HEK293 (cell line): Measurements from ENCODE around the gene CEP112.

Experiments used
- GLI4 ChIP-seq: fragments of 450-650 bp; formaldehyde crosslinking; IDR thresholded peaks from 2 replicates; pipeline ENCODE4 v1.5.1; 2016; ENCODE audit warnings: missing biosample characterization, missing genetic modification characterization
- IKZF3 ChIP-seq: fragments of 450-650 bp; IDR thresholded peaks from 2 replicates; pipeline ENCODE4 v1.5.0; 2018; ENCODE audit warnings: missing biosample characterization, mild to moderate bottlenecking, missing genetic modification characterization, moderate library complexity
- KLF1 ChIP-seq: fragments of 450-650 bp; formaldehyde crosslinking; IDR thresholded peaks from 2 replicates; pipeline ENCODE4 v1.5.1; 2016; ENCODE audit warnings: missing biosample characterization, missing genetic modification characterization
- KLF10 ChIP-seq: fragments of 450-650 bp; IDR thresholded peaks from 2 replicates; pipeline ENCODE4 v1.5.1; 2018; ENCODE audit warnings: missing biosample characterization, mild to moderate bottlenecking, missing genetic modification characterization
- KLF16 ChIP-seq: fragments of 450-650 bp; formaldehyde crosslinking; IDR thresholded peaks from 2 replicates; pipeline ENCODE4 v1.5.1; 2017; ENCODE audit warnings: missing biosample characterization, missing genetic modification characterization
- MZF1 ChIP-seq: fragments of 450-650 bp; formaldehyde crosslinking; IDR thresholded peaks from 2 replicates; pipeline ENCODE4 v1.5.1; 2017; ENCODE audit warnings: missing biosample characterization, missing genetic modification characterization, borderline replicate concordance
- OSR2 ChIP-seq: fragments of 450-650 bp; formaldehyde crosslinking; IDR thresholded peaks from 2 replicates; pipeline ENCODE4 v1.5.1; 2016; ENCODE audit warnings: missing biosample characterization, missing genetic modification characterization
- PRDM2 ChIP-seq: fragments of 450-650 bp; formaldehyde crosslinking; IDR thresholded peaks from 2 replicates; pipeline ENCODE4 v1.5.1; 2016; ENCODE audit warnings: missing biosample characterization, missing genetic modification characterization, borderline replicate concordance
- ZBTB1 ChIP-seq: fragments of 450-650 bp; formaldehyde crosslinking; IDR thresholded peaks from 2 replicates; pipeline ENCODE4 v1.5.1; 2016; ENCODE audit warnings: missing biosample characterization, missing genetic modification characterization
- ZBTB20 ChIP-seq: fragments of 450-650 bp; formaldehyde crosslinking; IDR thresholded peaks from 2 replicates; pipeline ENCODE4 v1.5.1; 2016; ENCODE audit warnings: missing biosample characterization, missing genetic modification characterization
- ZBTB48 ChIP-seq: fragments of 450-650 bp; formaldehyde crosslinking; IDR thresholded peaks from 2 replicates; pipeline ENCODE4 v1.5.1; 2016; ENCODE audit warnings: missing biosample characterization, missing genetic modification characterization
- ZBTB7A ChIP-seq: fragments of 450-650 bp; formaldehyde crosslinking; IDR thresholded peaks from 2 replicates; pipeline ENCODE4 v1.5.1; 2016; ENCODE audit warnings: low read depth, missing biosample characterization, missing genetic modification characterization
- ZNF140 ChIP-seq: fragments of 450-650 bp; formaldehyde crosslinking; IDR thresholded peaks from 2 replicates; pipeline ENCODE4 v1.5.1; 2016; ENCODE audit warnings: missing biosample characterization, missing genetic modification characterization
- ZNF146 ChIP-seq: fragments of 450-650 bp; formaldehyde crosslinking; IDR thresholded peaks from 2 replicates; pipeline ENCODE4 v1.5.1; 2016; ENCODE audit warnings: missing biosample characterization, missing genetic modification characterization
- ZNF223 ChIP-seq: fragments of 450-650 bp; formaldehyde crosslinking; IDR thresholded peaks from 2 replicates; pipeline ENCODE4 v1.5.1; 2016; ENCODE audit warnings: missing biosample characterization, missing genetic modification characterization
- ZNF292 ChIP-seq: fragments of 450-650 bp; formaldehyde crosslinking; IDR thresholded peaks from 2 replicates; pipeline ENCODE4 v1.5.1; 2016; ENCODE audit warnings: low read depth, missing biosample characterization, missing genetic modification characterization, borderline replicate concordance
- ZNF350 ChIP-seq: fragments of 450-650 bp; formaldehyde crosslinking; IDR thresholded peaks from 2 replicates; pipeline ENCODE4 v1.5.0; 2017; ENCODE audit warnings: missing biosample characterization, mild to moderate bottlenecking, missing genetic modification characterization
- ZNF473 ChIP-seq: fragments of 450-650 bp; formaldehyde crosslinking; IDR thresholded peaks from 2 replicates; pipeline ENCODE4 v1.5.1; 2017; ENCODE audit warnings: missing biosample characterization, missing genetic modification characterization
- ZNF514 ChIP-seq: fragments of 450-650 bp; formaldehyde crosslinking; IDR thresholded peaks from 2 replicates; pipeline ENCODE4 v1.5.1; 2016; ENCODE audit warnings: missing biosample characterization, missing genetic modification characterization
- ZNF518A ChIP-seq: fragments of 450-650 bp; formaldehyde crosslinking; conservative IDR thresholded peaks from 2 replicates; pipeline ENCODE4 v1.5.1; 2016; ENCODE audit warnings: low read depth, missing biosample characterization, missing genetic modification characterization
- ZNF558 ChIP-seq: fragments of 450-650 bp; formaldehyde crosslinking; IDR thresholded peaks from 2 replicates; pipeline ENCODE4 v1.5.1; 2016; ENCODE audit warnings: missing biosample characterization, missing genetic modification characterization
- ZNF585B ChIP-seq: fragments of 450-650 bp; formaldehyde crosslinking; IDR thresholded peaks from 2 replicates; pipeline ENCODE4 v1.5.1; 2016; ENCODE audit warnings: missing biosample characterization, missing genetic modification characterization
- ZNF596 ChIP-seq: fragments of 450-650 bp; IDR thresholded peaks from 2 replicates; pipeline ENCODE4 v1.5.0; 2018; ENCODE audit warnings: missing biosample characterization, mild to moderate bottlenecking, missing genetic modification characterization, moderate library complexity
- ZNF664 ChIP-seq: fragments of 450-650 bp; formaldehyde crosslinking; IDR thresholded peaks from 2 replicates; pipeline ENCODE4 v1.5.1; 2016; ENCODE audit warnings: missing biosample characterization, missing genetic modification characterization
- ZNF707 ChIP-seq: fragments of 450-650 bp; formaldehyde crosslinking; IDR thresholded peaks from 2 replicates; pipeline ENCODE4 v1.5.1; 2016; ENCODE audit warnings: missing biosample characterization, missing genetic modification characterization
- TF ChIP-seq, protein P1 (sequence below): fragments of 450-650 bp; formaldehyde crosslinking; IDR thresholded peaks from 2 replicates; pipeline ENCODE4 v1.5.1; 2016; ENCODE audit warnings: missing biosample characterization, missing genetic modification characterization
- TF ChIP-seq, protein P2 (sequence below): fragments of 450-650 bp; formaldehyde crosslinking; IDR thresholded peaks from 2 replicates; pipeline ENCODE4 v1.5.1; 2016; ENCODE audit warnings: missing biosample characterization, missing genetic modification characterization
- TF ChIP-seq, protein P3 (sequence below): fragments of 450-650 bp; formaldehyde crosslinking; IDR thresholded peaks from 2 replicates; pipeline ENCODE4 v1.5.1; 2016; ENCODE audit warnings: missing biosample characterization, missing genetic modification characterization

Gene CEP112

GRCh38 chr17:66175892-66176291 is 16.0 kb downstream of the CEP112 start (continued):
- TF ChIP-seq IKZF3 (peak; percentile 21; the same call in 1 of the 2 replicates), ZNF585B (tag by site-specific recombination) (no peak), KLF10 (tag by site-specific recombination) (peak; percentile 48; the same call in 1 of the 2 replicates), ZNF664 (tag by site-specific recombination) (no peak), ZNF596 (0 out of 2 replicates have a peak, but pooled peaks have one; percentile 13), ZNF518A (tag by site-specific recombination) (no peak), ZNF350 (tag by site-specific recombination) (peak; percentile 76), KLF16 (no peak), ZNF707 (tag by site-specific recombination) (no peak), ZNF514 (no peak), ZNF140 (tag by site-specific recombination) (no peak), ZBTB48 (tag by site-specific recombination) (no peak), ZBTB20 (tag by site-specific recombination) (no peak), ZNF292 (tag by site-specific recombination) (no peak), GLI4 (tag by site-specific recombination) (no peak), MZF1 (tag by site-specific recombination) (no peak), ZBTB1 (no peak), ZNF473 (tag by site-specific recombination) (no peak), ZBTB7A (no peak), ZNF223 (no peak), ZNF146 (tag by site-specific recombination) (no peak), PRDM2 (tag by site-specific recombination) (no peak), KLF1 (tag by site-specific recombination) (no peak), OSR2 (peak; percentile 67), ZNF558 (tag by site-specific recombination) (no peak)
- TF ChIP-seq, protein P1, sequence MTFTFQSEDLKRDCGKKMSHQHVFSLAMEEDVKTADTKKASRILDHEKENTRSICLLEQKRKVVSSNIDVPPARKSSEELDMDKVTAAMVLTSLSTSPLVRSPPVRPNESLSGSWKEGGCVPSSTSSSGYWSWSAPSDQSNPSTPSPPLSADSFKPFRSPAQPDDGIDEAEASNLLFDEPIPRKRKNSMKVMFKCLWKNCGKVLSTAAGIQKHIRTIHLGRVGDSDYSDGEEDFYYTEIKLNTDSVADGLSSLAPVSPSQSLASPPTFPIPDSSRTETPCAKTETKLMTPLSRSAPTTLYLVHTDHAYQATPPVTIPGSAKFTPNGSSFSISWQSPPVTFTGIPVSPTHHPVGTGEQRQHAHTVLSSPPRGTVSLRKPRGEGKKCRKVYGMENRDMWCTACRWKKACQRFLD (tag by site-specific recombination) = no peak
- TF ChIP-seq, protein P2, sequence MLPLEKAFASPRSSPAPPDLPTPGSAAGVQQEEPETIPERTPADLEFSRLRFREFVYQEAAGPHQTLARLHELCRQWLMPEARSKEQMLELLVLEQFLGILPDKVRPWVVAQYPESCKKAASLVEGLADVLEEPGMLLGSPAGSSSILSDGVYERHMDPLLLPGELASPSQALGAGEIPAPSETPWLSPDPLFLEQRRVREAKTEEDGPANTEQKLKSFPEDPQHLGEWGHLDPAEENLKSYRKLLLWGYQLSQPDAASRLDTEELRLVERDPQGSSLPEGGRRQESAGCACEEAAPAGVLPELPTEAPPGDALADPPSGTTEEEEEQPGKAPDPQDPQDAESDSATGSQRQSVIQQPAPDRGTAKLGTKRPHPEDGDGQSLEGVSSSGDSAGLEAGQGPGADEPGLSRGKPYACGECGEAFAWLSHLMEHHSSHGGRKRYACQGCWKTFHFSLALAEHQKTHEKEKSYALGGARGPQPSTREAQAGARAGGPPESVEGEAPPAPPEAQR (tag by site-specific recombination) = no peak
- TF ChIP-seq, protein P3, sequence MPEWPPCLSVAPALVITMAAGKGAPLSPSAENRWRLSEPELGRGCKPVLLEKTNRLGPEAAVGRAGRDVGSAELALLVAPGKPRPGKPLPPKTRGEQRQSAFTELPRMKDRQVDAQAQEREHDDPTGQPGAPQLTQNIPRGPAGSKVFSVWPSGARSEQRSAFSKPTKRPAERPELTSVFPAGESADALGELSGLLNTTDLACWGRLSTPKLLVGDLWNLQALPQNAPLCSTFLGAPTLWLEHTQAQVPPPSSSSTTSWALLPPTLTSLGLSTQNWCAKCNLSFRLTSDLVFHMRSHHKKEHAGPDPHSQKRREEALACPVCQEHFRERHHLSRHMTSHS (tag by site-specific recombination) = no peak
